Testis (tissue), 2 donors: ENCODE measurements around the gene PPP1R14B.

ENCODE experiments used
- CTCF ChIP-seq, 3 experiments: fragments of 450-650 bp in 2 of 3; fragments of 200-600 bp in 1 of 3; sonication (generic) in 1 of 3; IDR thresholded peaks; one replicate each; pipeline ENCODE4 v1.5.1; 2016 to 2019; ENCODE audit warnings: antibody characterized with exemption in 3 of 3, mild to moderate bottlenecking in 2 of 3, moderate library complexity in 1 of 3
- POLR2A ChIP-seq: fragments of 450-650 bp; IDR thresholded peaks from one replicate; pipeline ENCODE4 v1.6.1; 2017; ENCODE audit warnings: antibody characterized with exemption, mild to moderate bottlenecking, moderate library complexity

- no peak for TF ChIP-seq CTCF (IDR thresholded peaks at IDR 0.05)
- no peak for TF ChIP-seq POLR2A
These were observed 14.4 kb downstream of the PPP1R14B start for GRCh38 chr11:64232182-64232966.
